ENCODE measurements around the gene BDKRB2. TPM values are rescaled to one million over a fixed set of nuclear protein-coding genes. Genes with fewer than 3 reads are reported as not detected.

Gene BDKRB2
- total and polyA plus RNA-seq, 7 donors = 0.11 to 0.56 (median 0.35) TPM

DNA sequence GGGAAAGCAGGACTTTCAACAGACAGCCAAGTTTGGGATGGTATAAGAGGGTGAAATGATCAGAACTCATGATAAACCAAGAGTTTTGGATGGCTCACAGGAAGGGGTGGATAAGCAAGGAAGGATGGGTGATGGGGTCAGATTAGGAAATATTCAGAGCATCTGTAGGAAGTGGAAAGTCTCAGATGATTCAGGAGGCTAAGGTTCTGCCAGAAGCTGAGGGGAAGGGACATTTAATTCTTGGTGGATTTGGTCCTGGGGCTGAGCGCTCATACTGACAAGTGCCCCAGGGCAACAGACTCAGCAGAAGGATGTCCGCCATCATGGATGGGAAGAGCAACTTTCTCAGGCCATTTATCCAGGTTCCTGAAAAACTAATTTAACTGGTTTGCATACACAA is 28.4 kb upstream of the BDKRB2 start:
- Histone ChIP-seq H3K9me3 (no peaks in the 10 kb centered on the region), H3K36me3 (ENCODE audit: insufficient read depth in 1 of 2, low read depth in 1 of 2) (no peaks in the 10 kb centered on the region), H3K4me1 (no peaks in the 10 kb centered on the region), H3K27me3 (ENCODE audit: insufficient read depth in 3 of 3, low read length in 2 of 3) (peaks cover 0 to 24% (median 2%) of the 10 kb centered on the region in 3 donors), H3K4me3 (no peak overlapping the region), H3K27ac (no peak overlapping the region)
- intact Hi-C loops (cut with DNase I) = no loop called here
- DNase-seq (no peak), ATAC-seq (peak in 3 of 4 donors; percentile 47 to 76 (median 57))
- WGBS, 3 donors = 69 to 81% (median 73%) methylated on average over 2 of the region's 2 CpGs
- TF ChIP-seq, protein P1, sequence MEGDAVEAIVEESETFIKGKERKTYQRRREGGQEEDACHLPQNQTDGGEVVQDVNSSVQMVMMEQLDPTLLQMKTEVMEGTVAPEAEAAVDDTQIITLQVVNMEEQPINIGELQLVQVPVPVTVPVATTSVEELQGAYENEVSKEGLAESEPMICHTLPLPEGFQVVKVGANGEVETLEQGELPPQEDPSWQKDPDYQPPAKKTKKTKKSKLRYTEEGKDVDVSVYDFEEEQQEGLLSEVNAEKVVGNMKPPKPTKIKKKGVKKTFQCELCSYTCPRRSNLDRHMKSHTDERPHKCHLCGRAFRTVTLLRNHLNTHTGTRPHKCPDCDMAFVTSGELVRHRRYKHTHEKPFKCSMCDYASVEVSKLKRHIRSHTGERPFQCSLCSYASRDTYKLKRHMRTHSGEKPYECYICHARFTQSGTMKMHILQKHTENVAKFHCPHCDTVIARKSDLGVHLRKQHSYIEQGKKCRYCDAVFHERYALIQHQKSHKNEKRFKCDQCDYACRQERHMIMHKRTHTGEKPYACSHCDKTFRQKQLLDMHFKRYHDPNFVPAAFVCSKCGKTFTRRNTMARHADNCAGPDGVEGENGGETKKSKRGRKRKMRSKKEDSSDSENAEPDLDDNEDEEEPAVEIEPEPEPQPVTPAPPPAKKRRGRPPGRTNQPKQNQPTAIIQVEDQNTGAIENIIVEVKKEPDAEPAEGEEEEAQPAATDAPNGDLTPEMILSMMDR (IDR thresholded peaks at IDR 0.05) = no peak

DNA sequence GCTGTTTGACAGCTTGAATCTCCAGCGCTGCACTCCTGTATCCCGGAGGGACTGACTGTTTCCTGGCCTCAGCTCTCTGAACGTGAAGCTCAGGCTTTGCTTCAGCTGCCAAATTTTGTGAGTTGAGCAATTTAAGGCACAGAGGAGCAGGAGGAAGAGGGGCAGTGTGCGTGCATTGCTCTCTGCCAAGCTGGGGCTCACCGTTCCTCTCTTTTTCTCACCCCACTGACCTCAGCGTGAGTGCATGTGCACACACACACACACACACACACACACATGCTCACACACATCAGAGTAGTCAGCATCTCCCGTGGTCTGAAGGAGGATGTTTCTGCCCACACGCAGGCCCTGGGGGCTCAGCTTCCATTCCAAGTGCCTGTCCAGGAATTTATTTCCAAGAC is 27.8 kb upstream of the BDKRB2 start:
- H3K9me3 ChIP-seq = no peaks in the 10 kb centered on the region
- DNase-seq (peak; percentile 64 to 82), ATAC-seq (peak; percentile 32 to 83 (median 74))
- no peaks in the 10 kb centered on the region for H3K4me1 ChIP-seq
- 9 to 25% (median 9%) methylated on average over 8 of the region's 8 CpGs for WGBS, 3 donors
- no peak overlapping the region for H3K4me3 ChIP-seq
- intact Hi-C loops (cut with DNase I) = no loop called here
- H3K27me3 ChIP-seq (ENCODE audit: insufficient read depth in 3 of 3, low read length in 2 of 3) = peaks cover 0 to 26% (median 4%) of the 10 kb centered on the region in 3 donors
- H3K27ac ChIP-seq = no peak overlapping the region
- TF ChIP-seq, protein P1 (IDR thresholded peaks at IDR 0.05) = no peak
- H3K36me3 ChIP-seq (ENCODE audit: insufficient read depth in 1 of 2, low read depth in 1 of 2) = no peaks in the 10 kb centered on the region

DNA sequence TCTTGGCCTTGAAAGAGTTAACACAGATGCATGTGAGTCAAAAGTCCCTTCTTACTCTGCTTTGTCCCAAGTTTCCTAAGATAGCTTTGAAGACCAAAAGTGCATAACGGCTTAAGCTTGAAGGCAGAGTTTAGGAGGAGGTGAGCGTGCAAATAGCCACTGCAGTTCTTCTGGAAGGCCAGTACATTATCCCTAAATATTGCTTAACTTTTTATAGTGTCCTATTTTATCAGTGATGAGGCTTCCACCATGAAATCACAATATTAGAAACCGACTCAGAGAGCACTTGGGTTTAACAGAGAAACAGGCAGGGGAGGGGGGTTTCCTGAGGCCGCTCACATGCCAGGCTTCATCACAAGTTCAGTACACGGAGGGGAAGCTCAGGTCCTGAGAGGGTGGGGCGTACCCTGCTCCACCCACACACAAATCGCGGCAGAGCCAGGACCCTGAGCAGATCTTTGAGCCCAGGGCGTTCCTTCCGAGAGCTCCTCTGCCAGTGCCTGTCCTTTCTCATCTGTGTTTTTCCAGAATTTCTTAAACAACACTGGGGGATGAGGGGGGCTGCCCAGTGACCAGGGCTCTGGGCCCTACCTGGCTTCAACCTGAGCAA is 26.8 kb upstream of the BDKRB2 start:
- no peak overlapping the region for H3K27ac ChIP-seq
- H3K4me1 ChIP-seq = no peaks in the 10 kb centered on the region
- H3K4me3 ChIP-seq = no peak overlapping the region
- intact Hi-C loops (cut with DNase I) = no loop called here
- peaks cover 0 to 33% (median 4%) of the 10 kb centered on the region in 3 donors for H3K27me3 ChIP-seq (ENCODE audit: insufficient read depth in 3 of 3, low read length in 2 of 3)
- WGBS, 3 donors = 19 to 25% (median 23%) methylated on average over 10 of the region's 10 CpGs
- DNase-seq (peak in 1 of 2 donors; percentile 42), ATAC-seq (peak in 2 of 4 donors; percentile 24 to 42)
- H3K9me3 ChIP-seq = no peaks in the 10 kb centered on the region
- TF ChIP-seq, protein P1 (IDR thresholded peaks at IDR 0.05) = no peak
- no peaks in the 10 kb centered on the region for H3K36me3 ChIP-seq (ENCODE audit: insufficient read depth in 1 of 2, low read depth in 1 of 2)

DNA sequence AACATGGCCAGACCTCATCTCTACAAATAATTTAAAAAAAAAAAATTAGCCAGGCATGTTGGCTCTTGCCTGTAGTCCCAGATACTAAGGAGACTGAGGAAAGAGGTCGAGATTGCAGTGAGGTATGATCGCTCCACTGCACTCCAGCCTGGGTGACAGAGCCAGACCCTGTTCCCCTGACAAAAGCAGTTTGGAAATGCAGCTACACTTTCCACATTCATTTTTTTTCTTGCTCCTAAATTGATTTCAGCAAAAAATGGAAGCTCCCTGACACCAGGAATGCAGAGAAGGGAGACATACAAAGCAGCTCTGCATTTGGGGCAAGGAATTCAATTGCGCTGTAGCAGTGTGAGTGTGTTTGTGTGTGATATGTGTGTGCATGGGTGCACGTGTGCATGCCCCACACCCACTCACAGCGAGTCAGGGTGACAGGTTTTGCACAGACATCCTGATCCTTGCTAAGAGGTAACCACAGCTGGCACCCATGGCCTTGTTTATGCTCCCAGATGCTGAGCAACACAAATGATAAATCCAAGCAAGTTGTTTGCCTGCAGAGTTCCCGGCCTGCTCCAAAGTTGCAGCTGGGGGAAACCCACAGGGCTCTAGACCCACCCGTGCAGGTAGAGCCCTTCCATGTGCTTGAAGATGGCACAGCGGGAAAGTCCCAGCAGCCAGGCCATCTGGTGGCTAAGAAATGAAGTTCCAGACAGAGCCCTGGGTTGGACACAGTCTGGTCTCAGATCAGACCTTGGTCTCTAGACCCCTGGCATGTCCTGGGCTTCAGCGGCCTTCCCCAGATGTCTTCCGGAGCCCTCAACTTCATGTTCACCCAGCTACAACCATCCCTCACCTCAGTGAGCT is 25.9 kb upstream of the BDKRB2 start:
- no peak for DNase-seq
- TF ChIP-seq, protein P1 (IDR thresholded peaks at IDR 0.05) = no peak
- Histone ChIP-seq H3K36me3 (ENCODE audit: insufficient read depth in 1 of 2, low read depth in 1 of 2) (no peaks in the 10 kb centered on the region), H3K27me3 (ENCODE audit: insufficient read depth in 3 of 3, low read length in 2 of 3) (peaks cover 0 to 28% (median 4%) of the 10 kb centered on the region in 3 donors), H3K27ac (no peak overlapping the region), H3K4me3 (no peak overlapping the region), H3K4me1 (no peaks in the 10 kb centered on the region), H3K9me3 (no peaks in the 10 kb centered on the region)
- intact Hi-C loops (cut with DNase I) = no loop called here
- WGBS, 3 donors = 69 to 76% (median 73%) methylated on average over 10 of the region's 10 CpGs
- no peak for ATAC-seq
